ENCODE results near the gene IYD. TPM values are rescaled to one million over a fixed set of nuclear protein-coding genes. Genes with fewer than 3 reads are reported as not detected.

The IYD gene
- total RNA-seq, 2 experiments from 2014 or later = not detected

GRCh38 chr6:150380256-150380655 is 11.4 kb downstream of the IYD start:
- no peak for ATAC-seq
- Mint-ChIP-seq H3K27ac (no peak overlapping the region), H3K36me3 (ENCODE audit: low read depth) (no peaks in the 10 kb centered on the region), H3K4me1 (ENCODE audit: low read depth) (no peaks in the 10 kb centered on the region), H3K27me3 (ENCODE audit: low read depth) (peaks cover 36% of the 10 kb centered on the region), H3K4me3 (no peak overlapping the region), H3K9me3 (ENCODE audit: insufficient read depth) (no peaks in the 10 kb centered on the region)
- POLR2A ChIA-PET = no interaction called here
- CTCF ChIA-PET = no interaction called here
- no peak for DNase-seq

DNA sequence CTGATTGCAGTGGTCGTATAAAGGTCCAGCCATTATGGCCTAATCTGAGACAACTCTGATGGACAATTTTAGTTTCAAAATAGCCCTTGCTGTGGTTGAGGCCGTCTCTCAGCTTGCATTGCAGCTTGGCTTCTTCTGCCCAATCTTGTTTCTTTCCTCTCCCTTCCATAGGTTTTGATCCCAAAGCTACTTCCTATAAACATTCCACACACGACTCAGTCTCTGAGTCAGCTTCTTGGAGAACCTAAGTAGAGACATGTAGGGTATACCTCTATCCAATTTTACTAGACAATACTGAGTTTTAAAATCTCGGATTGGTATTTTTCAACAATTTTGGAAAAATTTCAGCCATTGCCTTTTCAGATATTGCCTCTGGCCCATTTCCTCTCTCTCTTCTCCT is 13.4 kb downstream of the IYD start:
- H3K4me1 Mint-ChIP-seq (ENCODE audit: low read depth) = no peaks in the 10 kb centered on the region
- H3K36me3 Mint-ChIP-seq (ENCODE audit: low read depth) = no peaks in the 10 kb centered on the region
- H3K27ac Mint-ChIP-seq = no peak overlapping the region
- H3K27me3 Mint-ChIP-seq (ENCODE audit: low read depth) = peaks cover 29% of the 10 kb centered on the region
- H3K9me3 Mint-ChIP-seq (ENCODE audit: insufficient read depth) = no peaks in the 10 kb centered on the region
- no peak for ATAC-seq
- no peak overlapping the region for H3K4me3 Mint-ChIP-seq
- ChIA-PET CTCF (interaction anchor here (1.4 kb wide), 1 partner anchor 13 kb away, joined by 3 read pairs; no protein-coding TSS in a partner anchor), POLR2A (no interaction called here)
- no peak for DNase-seq

DNA sequence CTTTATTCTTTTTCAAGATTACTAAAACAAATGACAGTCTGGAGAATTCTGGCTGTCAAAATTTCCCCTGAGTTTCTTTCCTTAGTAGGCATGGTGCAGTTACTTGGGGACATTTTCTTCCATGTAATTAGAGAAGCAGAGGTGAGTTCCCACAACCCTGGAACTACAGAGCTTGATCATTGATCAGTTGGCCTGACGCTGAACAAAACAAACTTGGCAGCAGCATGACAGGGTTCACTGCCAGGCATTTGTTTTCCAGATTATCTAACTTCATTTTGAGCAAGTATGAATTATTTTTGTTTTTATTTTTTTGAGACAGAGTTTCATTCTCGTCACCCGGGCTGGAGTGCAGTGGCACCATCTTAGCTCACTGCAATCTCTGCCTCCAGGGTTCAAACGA is 22.6 kb downstream of the IYD start:
- ChIA-PET CTCF (interaction anchor here (0.9 to 1.2 kb wide), 2 partner anchors 27 to 311 kb away, joined by 3 to 5 read pairs; no protein-coding TSS in a partner anchor), POLR2A (no interaction called here)
- Mint-ChIP-seq H3K27ac (no peak overlapping the region), H3K9me3 (ENCODE audit: insufficient read depth) (no peaks in the 10 kb centered on the region), H3K36me3 (ENCODE audit: low read depth) (no peaks in the 10 kb centered on the region), H3K4me3 (no peak overlapping the region), H3K27me3 (ENCODE audit: low read depth) (peaks cover 19% of the 10 kb centered on the region), H3K4me1 (ENCODE audit: low read depth) (no peaks in the 10 kb centered on the region)
- DNase-seq (no peak), ATAC-seq (no peak)

DNA sequence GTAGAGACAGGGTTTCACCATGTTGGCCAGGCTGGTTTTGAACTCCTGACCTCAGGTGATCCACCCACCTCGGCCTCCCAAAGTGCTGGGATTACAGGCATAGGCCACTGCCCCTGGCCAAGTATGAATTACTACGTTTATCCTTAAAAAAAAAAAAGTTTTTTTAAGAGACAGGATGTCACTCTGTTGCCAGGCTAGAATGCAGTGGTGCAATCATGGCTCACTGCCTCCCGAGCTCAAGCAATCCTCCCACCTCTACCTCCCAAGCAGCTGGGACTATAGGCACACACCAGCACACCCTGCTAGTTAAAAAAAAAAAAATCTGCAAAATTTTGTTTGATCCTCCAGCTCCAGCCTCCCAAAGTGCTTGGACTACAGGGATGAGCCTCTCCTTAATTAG is 23.1 kb downstream of the IYD start:
- Mint-ChIP-seq H3K27ac (no peak overlapping the region), H3K4me1 (ENCODE audit: low read depth) (no peaks in the 10 kb centered on the region), H3K27me3 (ENCODE audit: low read depth) (peaks cover 19% of the 10 kb centered on the region), H3K9me3 (ENCODE audit: insufficient read depth) (no peaks in the 10 kb centered on the region), H3K4me3 (no peak overlapping the region), H3K36me3 (ENCODE audit: low read depth) (no peaks in the 10 kb centered on the region)
- ChIA-PET CTCF (interaction anchor here (0.7 to 0.9 kb wide), 2 partner anchors 26 to 564 kb away, joined by 3 read pairs; no protein-coding TSS in a partner anchor), POLR2A (no interaction called here)
- ATAC-seq (no peak), DNase-seq (no peak)

DNA sequence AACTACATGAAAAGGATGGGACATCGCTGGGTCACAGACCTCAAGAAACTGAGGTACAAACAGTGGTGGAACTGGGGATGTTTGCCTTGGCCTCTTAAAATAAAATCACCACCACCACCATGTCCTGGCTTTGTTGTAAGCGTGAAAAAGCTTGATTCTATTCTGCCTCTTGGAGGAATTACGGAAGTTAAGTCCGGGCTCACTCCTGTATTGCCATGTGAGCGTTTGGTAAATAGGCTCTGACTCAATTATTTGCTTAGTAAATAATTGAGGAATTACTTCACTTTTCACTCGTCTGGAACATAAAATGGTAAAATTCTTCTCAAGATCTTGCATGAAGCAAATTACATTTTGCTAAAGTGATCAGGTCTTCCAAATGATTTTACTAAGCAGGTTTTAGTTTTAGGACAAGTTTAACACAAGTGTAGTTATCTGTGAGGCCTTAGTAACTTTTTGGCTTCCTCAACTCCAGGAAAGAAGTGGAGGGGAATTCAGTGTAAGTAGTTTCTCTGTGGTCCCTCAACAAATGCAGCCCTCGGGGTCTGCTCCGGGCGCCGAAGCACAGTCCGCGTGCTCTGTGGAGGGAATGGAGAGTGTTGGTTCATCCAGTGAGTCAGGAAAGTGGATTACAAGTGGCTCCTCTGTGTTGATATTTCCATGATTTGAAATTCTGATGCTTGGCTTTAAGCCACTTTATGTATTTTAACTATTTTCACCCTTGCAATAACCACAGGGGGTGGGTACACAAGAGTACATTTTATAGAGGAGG is 23.8 kb downstream of the IYD start:
- H3K9me3 Mint-ChIP-seq (ENCODE audit: insufficient read depth) = no peaks in the 10 kb centered on the region
- ChIA-PET POLR2A (no interaction called here), CTCF (interaction anchor here (0.7 to 3.9 kb wide), 4 partner anchors 25 to 565 kb away, joined by 3 to 58 read pairs (median 4); no protein-coding TSS in a partner anchor)
- H3K27me3 Mint-ChIP-seq (ENCODE audit: low read depth) = peaks cover 19% of the 10 kb centered on the region
- no peak for ATAC-seq
- DNase-seq = no peak
- no peaks in the 10 kb centered on the region for H3K36me3 Mint-ChIP-seq (ENCODE audit: low read depth)
- no peak overlapping the region for H3K4me3 Mint-ChIP-seq
- H3K4me1 Mint-ChIP-seq (ENCODE audit: low read depth) = no peaks in the 10 kb centered on the region
- no peak overlapping the region for H3K27ac Mint-ChIP-seq

DNA sequence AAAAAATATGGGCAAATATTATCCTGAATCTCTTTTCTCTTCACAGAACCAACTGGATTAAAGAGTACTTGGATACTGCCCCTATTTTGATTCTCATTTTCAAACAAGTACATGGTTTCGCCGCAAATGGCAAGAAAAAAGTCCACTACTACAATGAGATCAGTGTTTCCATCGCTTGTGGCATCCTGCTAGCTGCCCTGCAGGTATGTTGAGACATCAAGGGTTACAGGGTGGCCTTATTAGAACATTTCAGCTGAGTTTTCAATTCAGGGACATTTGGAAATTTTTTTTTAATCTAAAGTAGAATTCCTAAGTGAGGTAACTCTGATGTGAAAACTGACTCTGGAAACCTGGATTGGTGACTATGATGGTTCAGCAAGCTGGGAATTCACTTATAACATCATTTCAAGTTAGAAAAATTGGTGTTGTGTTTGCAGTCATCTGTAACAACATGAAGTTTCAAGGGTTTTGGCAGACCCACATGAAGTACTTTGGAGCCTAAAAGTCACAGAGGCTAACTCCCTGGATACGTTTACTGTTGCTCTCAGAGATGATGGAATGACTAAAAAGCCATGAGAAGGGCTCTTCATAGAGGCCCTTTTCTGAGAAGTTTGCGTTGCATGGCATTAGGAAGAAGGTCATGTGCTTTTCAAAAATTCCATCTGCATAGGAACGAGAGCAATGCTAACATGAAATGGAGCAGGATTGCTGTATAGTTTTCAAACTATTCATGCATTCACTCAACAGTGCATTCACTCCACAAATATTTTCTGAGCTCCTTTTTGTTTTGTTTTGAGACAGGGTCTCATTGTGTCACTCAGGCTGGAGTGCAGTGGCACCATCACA is 25.5 kb downstream of the IYD start:
- Mint-ChIP-seq H3K4me3 (no peak overlapping the region), H3K27me3 (ENCODE audit: low read depth) (peaks cover 16% of the 10 kb centered on the region), H3K36me3 (ENCODE audit: low read depth) (no peaks in the 10 kb centered on the region), H3K4me1 (ENCODE audit: low read depth) (no peaks in the 10 kb centered on the region), H3K27ac (no peak overlapping the region), H3K9me3 (ENCODE audit: insufficient read depth) (no peaks in the 10 kb centered on the region)
- ATAC-seq (no peak), DNase-seq (no peak)
- CTCF ChIA-PET = interaction anchor here (1.0 to 3.9 kb wide), 13 partner anchors 9 to 421 kb away, joined by 3 to 58 read pairs (median 8); no protein-coding TSS in a partner anchor
- POLR2A ChIA-PET = no interaction called here

GRCh38 chr6:150394899-150395295 is 26.1 kb downstream of the IYD start:
- H3K27me3 Mint-ChIP-seq (ENCODE audit: low read depth) = peaks cover 12% of the 10 kb centered on the region
- no peak for ATAC-seq
- no peaks in the 10 kb centered on the region for H3K4me1 Mint-ChIP-seq (ENCODE audit: low read depth)
- H3K9me3 Mint-ChIP-seq (ENCODE audit: insufficient read depth) = no peaks in the 10 kb centered on the region
- H3K27ac Mint-ChIP-seq = no peak overlapping the region
- CTCF ChIA-PET = interaction anchor here (0.7 to 3.9 kb wide), 23 partner anchors 8 to 449 kb away, joined by 3 to 58 read pairs (median 3); no protein-coding TSS in a partner anchor
- POLR2A ChIA-PET = no interaction called here
- H3K36me3 Mint-ChIP-seq (ENCODE audit: low read depth) = no peaks in the 10 kb centered on the region
- no peak for DNase-seq
- H3K4me3 Mint-ChIP-seq = no peak overlapping the region

DNA sequence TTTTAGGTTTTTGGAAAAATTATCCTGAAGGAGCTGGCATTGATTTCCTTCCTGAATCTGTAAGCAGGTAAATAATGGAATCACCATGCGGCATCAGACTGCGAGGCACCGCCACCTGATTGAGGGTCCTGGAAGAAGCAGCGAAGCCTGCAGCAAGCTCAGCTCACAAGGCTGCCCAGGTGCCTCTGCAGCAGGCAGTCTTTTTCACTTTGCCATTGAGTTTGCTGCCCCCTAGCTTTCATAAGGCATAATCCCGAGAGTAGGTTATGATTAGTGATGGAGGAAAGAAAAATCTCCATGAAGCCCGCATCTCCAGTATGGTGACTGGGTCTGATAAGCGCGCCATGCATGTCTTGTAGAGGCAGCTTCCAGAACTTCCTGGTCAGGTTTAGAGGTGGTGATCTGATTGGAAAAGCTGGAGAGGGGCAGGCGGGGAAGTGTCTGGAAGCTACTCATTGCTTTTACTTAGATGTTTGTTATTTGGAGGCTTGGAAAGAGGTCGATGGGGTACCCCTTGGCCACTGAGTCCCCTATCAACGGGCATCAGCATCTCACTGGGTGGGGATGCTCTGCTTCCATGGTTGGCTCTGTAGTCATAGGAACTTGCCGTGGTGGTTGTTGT is 26.7 kb downstream of the IYD start:
- CTCF ChIA-PET = interaction anchor here (0.7 to 3.9 kb wide), 24 partner anchors 9 to 448 kb away, joined by 3 to 58 read pairs (median 4); no protein-coding TSS in a partner anchor
- DNase-seq = peak; percentile 52
- H3K9me3 Mint-ChIP-seq (ENCODE audit: insufficient read depth) = no peaks in the 10 kb centered on the region
- H3K27ac Mint-ChIP-seq = no peak overlapping the region
- POLR2A ChIA-PET = no interaction called here
- H3K4me1 Mint-ChIP-seq (ENCODE audit: low read depth) = no peaks in the 10 kb centered on the region
- H3K4me3 Mint-ChIP-seq = no peak overlapping the region
- H3K27me3 Mint-ChIP-seq (ENCODE audit: low read depth) = peaks cover 12% of the 10 kb centered on the region
- H3K36me3 Mint-ChIP-seq (ENCODE audit: low read depth) = no peaks in the 10 kb centered on the region
- peak; percentile 70 for ATAC-seq

DNA sequence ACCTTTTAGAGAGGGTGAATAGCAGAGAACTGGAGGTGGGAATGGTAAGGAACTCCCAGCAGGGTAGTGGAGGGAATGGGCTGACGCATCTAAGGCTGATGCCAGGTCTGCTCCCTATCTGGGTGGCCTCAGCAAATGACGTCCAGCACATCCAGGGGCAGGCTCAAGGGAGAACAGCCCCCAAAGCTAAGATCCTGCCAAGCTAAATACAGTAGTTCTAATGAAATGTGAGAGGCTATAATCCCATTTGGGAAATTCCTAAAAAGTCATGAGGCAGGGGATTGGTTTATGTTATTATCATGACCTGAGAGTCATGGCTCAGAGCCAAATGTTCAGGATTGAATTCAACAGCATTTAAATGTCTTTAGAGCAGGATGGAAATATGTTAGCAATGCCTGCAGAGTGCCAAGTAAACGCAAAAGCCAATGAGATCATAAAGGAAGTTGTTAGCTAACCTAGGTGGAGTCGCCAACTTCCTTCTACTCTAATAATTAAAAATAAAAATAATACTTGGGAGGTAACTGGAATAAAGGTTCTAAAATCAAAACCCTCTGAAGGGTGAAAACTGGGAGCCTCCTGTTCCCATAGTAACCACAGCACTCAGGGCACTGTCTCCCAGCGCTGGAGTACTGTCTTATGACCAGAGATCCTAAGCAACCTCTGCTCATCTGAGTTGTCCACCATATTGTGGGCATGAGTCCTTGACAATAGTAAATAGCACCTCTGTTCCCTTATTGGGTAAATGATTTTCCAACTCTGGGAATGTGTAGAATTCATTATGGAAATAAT is 34.8 kb downstream of the IYD start:
- Mint-ChIP-seq H3K4me3 (no peak overlapping the region), H3K27ac (no peak overlapping the region), H3K36me3 (ENCODE audit: low read depth) (no peaks in the 10 kb centered on the region), H3K9me3 (ENCODE audit: insufficient read depth) (no peaks in the 10 kb centered on the region), H3K4me1 (ENCODE audit: low read depth) (no peaks in the 10 kb centered on the region), H3K27me3 (ENCODE audit: low read depth) (peaks cover 12% of the 10 kb centered on the region)
- ATAC-seq (no peak), DNase-seq (no peak)
- CTCF ChIA-PET = interaction anchor here (1.4 kb wide), 1 partner anchor 9 kb away, joined by 3 read pairs; no protein-coding TSS in a partner anchor
- POLR2A ChIA-PET = no interaction called here

- DNase-seq = no peak
- no peak overlapping the region for H3K4me3 Mint-ChIP-seq
- CTCF ChIA-PET = interaction anchor here (1.3 kb wide), 1 partner anchor 279 kb away, joined by 4 read pairs; no protein-coding TSS in a partner anchor
- H3K27ac Mint-ChIP-seq = no peak overlapping the region
- POLR2A ChIA-PET = no interaction called here
- H3K4me1 Mint-ChIP-seq (ENCODE audit: low read depth) = no peaks in the 10 kb centered on the region
- H3K36me3 Mint-ChIP-seq (ENCODE audit: low read depth) = no peaks in the 10 kb centered on the region
- no peaks in the 10 kb centered on the region for H3K9me3 Mint-ChIP-seq (ENCODE audit: insufficient read depth)
- peaks cover 21% of the 10 kb centered on the region for H3K27me3 Mint-ChIP-seq (ENCODE audit: low read depth)
- ATAC-seq = no peak
These were observed 38.1 kb downstream of the IYD start for GRCh38 chr6:150406948-150407347.

- DNase-seq (no peak), ATAC-seq (no peak)
- ChIA-PET POLR2A (no interaction called here), CTCF (interaction anchor here (1.5 to 3.4 kb wide), 2 partner anchors 9 to 13 kb away, joined by 8 to 10 read pairs; no protein-coding TSS in a partner anchor)
- peaks cover 32% of the 10 kb centered on the region for H3K27me3 Mint-ChIP-seq (ENCODE audit: low read depth)
- no peak overlapping the region for H3K27ac Mint-ChIP-seq
- no peaks in the 10 kb centered on the region for H3K36me3 Mint-ChIP-seq (ENCODE audit: low read depth)
- H3K4me1 Mint-ChIP-seq (ENCODE audit: low read depth) = no peaks in the 10 kb centered on the region
- H3K9me3 Mint-ChIP-seq (ENCODE audit: insufficient read depth) = no peaks in the 10 kb centered on the region
- H3K4me3 Mint-ChIP-seq = no peak overlapping the region
These were observed 40.0 kb downstream of the IYD start for GRCh38 chr6:150408842-150409241.
